ENCODE data around the gene BDKRB2.

The BDKRB2 gene

GRCh38 chr14:96275177-96276112, 70.8 kb downstream of the BDKRB2 start:
- H3K36me3 ChIP-seq, result no peaks in the 10 kb centered on the region
- peak; percentile 88 for DNase-seq
- peaks cover 31% of the 10 kb centered on the region for H3K4me1 ChIP-seq
- H3K4me3 ChIP-seq (ENCODE audit: low read depth, low read length), result no peak overlapping the region; the same call in 1 of the 2 replicates
- peaks cover 12% of the 10 kb centered on the region; the same call in 1 of the 2 replicates for H3K9me3 ChIP-seq
- peak; percentile 98 for TF ChIP-seq CTCF (IDR thresholded peaks at IDR 0.05; ENCODE audit: low read depth, low read length)
- H3K27me3 ChIP-seq, result no peaks in the 10 kb centered on the region

- TF ChIP-seq CTCF (IDR thresholded peaks at IDR 0.05; ENCODE audit: low read depth, low read length), result no peak
- no peaks in the 10 kb centered on the region for H3K27me3 ChIP-seq
- H3K36me3 ChIP-seq, result no peaks in the 10 kb centered on the region
- no peak for DNase-seq
- H3K4me3 ChIP-seq (ENCODE audit: low read depth, low read length), result no peak overlapping the region
- peaks cover 43% of the 10 kb centered on the region for H3K4me1 ChIP-seq
- peaks cover 3% of the 10 kb centered on the region; the same call in 1 of the 2 replicates for H3K9me3 ChIP-seq
Measured at GRCh38 chr14:96277890-96278289, 73.3 kb downstream of the BDKRB2 start.

GRCh38 chr14:96279564-96279963, 74.9 kb downstream of the BDKRB2 start:
- no peak for DNase-seq
- H3K4me3 ChIP-seq (ENCODE audit: low read depth, low read length), result no peak overlapping the region
- H3K27me3 ChIP-seq, result no peaks in the 10 kb centered on the region
- no peaks in the 10 kb centered on the region for H3K36me3 ChIP-seq
- H3K4me1 ChIP-seq, result peaks cover 33% of the 10 kb centered on the region
- no peak for TF ChIP-seq CTCF (IDR thresholded peaks at IDR 0.05; ENCODE audit: low read depth, low read length)
- H3K9me3 ChIP-seq, result 0 out of 2 replicates have a peak, but pooled peaks cover 3% of the 10 kb centered on the region

- no peak for TF ChIP-seq CTCF (IDR thresholded peaks at IDR 0.05; ENCODE audit: low read depth, low read length)
- H3K27me3 ChIP-seq, result no peaks in the 10 kb centered on the region
Measured at GRCh38 chr14:96280104-96280503, 75.5 kb downstream of the BDKRB2 start.

GRCh38 chr14:96281486-96281885, 76.8 kb downstream of the BDKRB2 start:
- H3K36me3 ChIP-seq, result no peaks in the 10 kb centered on the region
- DNase-seq, result no peak
- TF ChIP-seq CTCF (IDR thresholded peaks at IDR 0.05; ENCODE audit: low read depth, low read length), result peak; percentile 52

More at GRCh38 chr14:96280104-96280503, 75.5 kb downstream of the BDKRB2 start:
- H3K4me1 ChIP-seq, result peaks cover 33% of the 10 kb centered on the region
- no peak overlapping the region for H3K4me3 ChIP-seq (ENCODE audit: low read depth, low read length)
- no peak for DNase-seq
- no peaks in the 10 kb centered on the region for H3K36me3 ChIP-seq
- H3K9me3 ChIP-seq, result 0 out of 2 replicates have a peak, but pooled peaks cover 3% of the 10 kb centered on the region

GRCh38 chr14:96284008-96284407, 79.4 kb downstream of the BDKRB2 start:
- H3K4me3 ChIP-seq (ENCODE audit: low read depth, low read length), result no peak overlapping the region
- no peaks in the 10 kb centered on the region; the same call in 1 of the 2 replicates for H3K36me3 ChIP-seq
- no peaks in the 10 kb centered on the region for H3K9me3 ChIP-seq
- H3K4me1 ChIP-seq, result peaks cover 27% of the 10 kb centered on the region
- H3K27me3 ChIP-seq, result no peaks in the 10 kb centered on the region
- no peak for DNase-seq
- TF ChIP-seq CTCF (IDR thresholded peaks at IDR 0.05; ENCODE audit: low read depth, low read length), result no peak

More at GRCh38 chr14:96281486-96281885, 76.8 kb downstream of the BDKRB2 start:
- Histone ChIP-seq H3K9me3 (0 out of 2 replicates have a peak, but pooled peaks cover 3% of the 10 kb centered on the region), H3K27me3 (no peaks in the 10 kb centered on the region), H3K4me1 (peaks cover 27% of the 10 kb centered on the region), H3K4me3 (ENCODE audit: low read depth, low read length) (no peak overlapping the region)
